ENCODE results near the gene EMP3. TPM values are rescaled to one million over a fixed set of nuclear protein-coding genes. Genes with fewer than 3 reads are reported as not detected.

Gene EMP3
- total RNA-seq (2022; extraction: Qiagen RNA extraction), result 431 to 510 TPM (median 452 TPM) in 5 replicates

DNA sequence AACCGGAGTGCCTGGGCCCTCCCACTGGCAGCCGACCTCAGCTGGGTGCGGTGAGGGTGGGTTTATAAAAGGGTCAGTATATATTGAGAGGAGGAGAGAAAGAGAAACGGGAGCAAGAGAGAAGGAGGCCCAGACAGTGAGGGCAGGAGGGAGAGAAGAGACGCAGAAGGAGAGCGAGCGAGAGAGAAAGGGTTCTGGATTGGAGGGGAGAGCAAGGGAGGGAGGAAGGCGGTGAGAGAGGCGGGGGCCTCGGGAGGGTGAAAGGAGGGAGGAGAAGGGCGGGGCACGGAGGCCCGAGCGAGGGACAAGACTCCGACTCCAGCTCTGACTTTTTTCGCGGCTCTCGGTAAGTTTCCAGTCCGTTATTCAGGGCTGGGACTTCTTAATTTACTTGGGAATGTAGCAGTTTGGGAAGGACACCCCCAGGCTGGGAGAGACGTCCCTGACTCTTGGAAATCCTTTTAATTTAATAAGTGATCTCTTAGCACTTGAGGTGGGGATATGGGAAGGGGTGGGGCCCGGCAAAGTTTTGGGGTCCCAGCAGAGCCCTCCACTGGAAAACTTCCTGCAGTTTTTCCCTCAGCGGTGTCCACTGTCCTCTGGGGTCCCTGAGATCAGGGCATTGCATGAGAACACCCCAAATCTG lies at the start of gene EMP3:
EMP3 (plus strand) TSS at position 288 of the 646 bp plus-strand sequence. CDS start 1,293 bp downstream, outside the sequence.

DNA sequence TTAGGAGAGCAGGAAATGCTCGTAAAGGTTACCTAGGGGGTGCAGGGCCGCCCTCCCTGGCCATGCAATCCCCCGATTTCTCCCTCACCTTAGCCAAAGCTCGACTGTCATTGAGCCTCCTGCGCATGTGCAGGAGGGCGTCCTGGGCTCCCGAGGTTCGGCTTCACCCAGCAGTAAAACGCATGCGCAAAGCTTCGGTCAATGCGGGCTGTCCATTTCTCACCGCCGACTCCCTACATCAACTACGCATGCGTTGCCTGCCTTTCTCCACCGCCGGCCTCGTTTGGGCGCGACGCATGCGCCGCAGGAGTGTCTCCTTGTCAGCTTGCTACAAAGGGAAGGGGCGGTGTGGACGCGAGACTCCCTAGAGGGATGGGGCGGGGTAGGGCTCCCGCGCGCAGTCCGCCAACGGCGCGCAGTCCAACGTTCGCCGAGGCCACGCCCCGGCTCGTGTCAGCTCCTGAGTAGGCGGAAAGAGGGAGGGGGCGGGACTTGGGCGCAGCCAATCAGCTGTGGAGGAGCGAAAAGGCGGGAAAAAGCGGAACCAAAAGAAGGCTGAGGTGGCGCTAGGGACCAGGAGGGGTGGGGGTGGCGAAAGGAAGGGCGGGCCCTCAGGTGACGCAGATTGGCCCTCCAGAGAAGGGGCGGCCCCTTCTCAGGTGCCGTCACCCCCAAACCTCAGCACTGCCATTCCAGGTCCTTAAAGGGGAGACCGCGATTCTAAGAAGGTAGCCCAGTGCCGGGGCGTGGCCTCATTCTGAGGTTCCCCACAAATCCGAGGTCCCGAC lies 38.7 kb downstream of the EMP3 start, which contains the start of the genes SYNGR4 and TMEM143:
SYNGR4 (plus strand) TSS at position 558 of the 788 bp plus-strand sequence. CDS start 1,476 bp downstream, outside the sequence.
TMEM143 (minus strand) TSS at position 131 of the 788 bp plus-strand sequence; CDS start at position 111, 20 bp downstream.

Other genes with a start within 250 kb of the EMP3 start
- gene PLA2G4C, start 214.7 kb upstream of the EMP3 start, total RNA-seq (2022; extraction: Qiagen RNA extraction), result 8.5 to 17.1 TPM (median 9.7 TPM) in 5 replicates
- 58.9 to 76.8 TPM (median 62.7 TPM) in 5 replicates for gene LIG1, start 155.2 kb upstream of the EMP3 start, total RNA-seq (2022; extraction: Qiagen RNA extraction)
- 4.9 to 7.0 TPM (median 7.0 TPM) in 5 replicates for gene ZSWIM9, start 154.9 kb upstream of the EMP3 start, total RNA-seq (2022; extraction: Qiagen RNA extraction)
- 13.6 to 17.6 TPM (median 16.6 TPM) in 5 replicates for gene CARD8, start 69.6 kb upstream of the EMP3 start, total RNA-seq (2022; extraction: Qiagen RNA extraction)
- 7.2 to 8.4 TPM (median 7.5 TPM) in 5 replicates for gene ZNF114, start 55.5 kb upstream of the EMP3 start, total RNA-seq (2022; extraction: Qiagen RNA extraction)
- 2.4 to 6.2 TPM (median 3.8 TPM) in 5 replicates for gene TMEM143, start 38.4 kb downstream of the EMP3 start, total RNA-seq (2022; extraction: Qiagen RNA extraction)
- 2.1 to 4.6 TPM (median 2.9 TPM) in 5 replicates for gene SYNGR4, start 38.8 kb downstream of the EMP3 start, total RNA-seq (2022; extraction: Qiagen RNA extraction)
- 356 to 429 TPM (median 400 TPM) in 5 replicates for gene KDELR1, start 66.0 kb downstream of the EMP3 start, total RNA-seq (2022; extraction: Qiagen RNA extraction)
- gene GRIN2D, start 68.1 kb downstream of the EMP3 start, total RNA-seq (2022; extraction: Qiagen RNA extraction), result 5.5 to 9.7 TPM (median 8.9 TPM) in 5 replicates
- gene GRWD1, start 120.4 kb downstream of the EMP3 start, total RNA-seq (2022; extraction: Qiagen RNA extraction), result 97.2 to 126 TPM (median 111 TPM) in 5 replicates
- 0.77 to 2.1 TPM (median 1.1 TPM) in 5 replicates for gene KCNJ14, start 130.0 kb downstream of the EMP3 start, total RNA-seq (2022; extraction: Qiagen RNA extraction)
- gene CYTH2, start 143.8 kb downstream of the EMP3 start, total RNA-seq (2022; extraction: Qiagen RNA extraction), result 55.3 to 69.3 TPM (median 62.3 TPM) in 5 replicates
- gene LMTK3, start 186.3 kb downstream of the EMP3 start, total RNA-seq (2022; extraction: Qiagen RNA extraction), result 2.1 to 5.4 TPM (median 4.9 TPM) in 5 replicates
- 14.1 to 18.6 TPM (median 16.0 TPM) in 5 replicates for gene SULT2B1, start 226.6 kb downstream of the EMP3 start, total RNA-seq (2022; extraction: Qiagen RNA extraction)